IMR-90 (cell line): ENCODE results near the gene ASPN. TPM values are rescaled to one million over a fixed set of nuclear protein-coding genes. Genes with fewer than 3 reads are reported as not detected.

Source experiments
- ATAC-seq: fragments of 200-7000 bp; cut with Tn5 transposase; 2 replicates; pipeline ENCODE4 v1.9.1; 2020; ENCODE audit warnings: low read depth, mild to moderate bottlenecking, moderate library complexity
- BruUV-seq: library from RNA; stranded (reverse); fragments of 400-500 nt; replicated peaks from 2 replicates; lab custom pipeline; 2021; lab: Mats Ljungman, UMichigan
- CTCF ChIA-PET: fragments of 300-600 bp; formaldehyde crosslinking; extraction: SDS; loops from one replicate; lab custom pipeline; 2021; ENCODE audit warnings: antibody characterized with exemption; lab: Yijun Ruan, JAX
- POLR2A ChIA-PET: fragments of 300-600 bp; sonication (Branson Sonifier 250); formaldehyde crosslinking; loops from one replicate; lab custom pipeline; 2022; ENCODE audit warnings: antibody characterized with exemption; ENCODE audit not compliant: unreplicated experiment; lab: Charles Lee
- DNase-seq: peaks from one replicate; pipeline ENCODE4 v3.0.0; 2013
- H2AFZ ChIP-seq: replicated peaks from 2 replicates; pipeline ENCODE3; 2013; ENCODE audit warnings: low read length, mild to moderate bottlenecking; ENCODE audit not compliant: poor library complexity
- H2AK5ac ChIP-seq: 2 replicates; pipeline ENCODE4 v1.6.1; 2013; ENCODE audit warnings: low read depth, low read length, inconsistent platforms
- H2AK9ac ChIP-seq: replicated peaks from 2 replicates; pipeline ENCODE3; 2013; ENCODE audit warnings: mild to moderate bottlenecking, low read depth, low read length, moderate library complexity; ENCODE audit not compliant: poor library complexity
- H2BK120ac ChIP-seq: 2 replicates; pipeline ENCODE4 v1.6.1; 2013; ENCODE audit warnings: low read depth, low read length, inconsistent platforms
- H2BK15ac ChIP-seq: 3 replicates; pipeline ENCODE4 v1.6.1; 2013; ENCODE audit warnings: low read depth, low read length, inconsistent platforms
- H2BK20ac ChIP-seq: 2 replicates; pipeline ENCODE4 v1.6.1; 2013; ENCODE audit warnings: low read depth, mild to moderate bottlenecking, inconsistent platforms, low read length, moderate library complexity
- H2BK5ac ChIP-seq: 2 replicates; pipeline ENCODE4 v1.6.1; 2013; ENCODE audit warnings: mild to moderate bottlenecking, low read depth, low read length, inconsistent platforms; ENCODE audit not compliant: poor library complexity, severe bottlenecking
- H3K14ac ChIP-seq: replicated peaks from 2 replicates; pipeline ENCODE4 v1.6.1; 2013; ENCODE audit warnings: low read depth, low read length, inconsistent platforms
- H3K18ac ChIP-seq: 2 replicates; pipeline ENCODE4 v1.6.1; 2013; ENCODE audit warnings: low read depth, low read length, control low read depth
- H3K23ac ChIP-seq: 2 replicates; pipeline ENCODE4 v1.6.1; 2013; ENCODE audit warnings: low read depth, low read length, inconsistent platforms
- H3K27ac ChIP-seq: 2 replicates; pipeline ENCODE4 v1.5.1; 2013; ENCODE audit warnings: mild to moderate bottlenecking, control low read depth, low read length; ENCODE audit not compliant: insufficient read depth
- H3K27me3 ChIP-seq: 2 replicates; pipeline ENCODE4 v1.6.1; 2013; ENCODE audit warnings: low read length; ENCODE audit not compliant: control insufficient read depth, insufficient read depth
- H3K36me3 ChIP-seq: 2 replicates; pipeline ENCODE4 v1.6.1; 2013; ENCODE audit warnings: low read length, mixed read lengths; ENCODE audit not compliant: control insufficient read depth, insufficient read depth
- H3K4ac ChIP-seq: 2 replicates; pipeline ENCODE4 v1.6.1; 2013; ENCODE audit warnings: low read depth, low read length, inconsistent platforms
- H3K4me1 ChIP-seq: 2 replicates; pipeline ENCODE4 v1.6.1; 2013; ENCODE audit warnings: low read length, mixed read lengths; ENCODE audit not compliant: control insufficient read depth, insufficient read depth
- H3K4me2 ChIP-seq: 2 replicates; pipeline ENCODE4 v1.6.1; 2013; ENCODE audit warnings: low read depth, mild to moderate bottlenecking, control low read depth, low read length, moderate library complexity
- H3K4me3 ChIP-seq: 2 replicates; pipeline ENCODE4 v1.5.1; 2013; ENCODE audit warnings: low read depth, mild to moderate bottlenecking, control low read depth, low read length, moderate library complexity; ENCODE audit not compliant: insufficient read depth
- H3K56ac ChIP-seq: 2 replicates; pipeline ENCODE4 v1.6.1; 2013; ENCODE audit warnings: low read length, inconsistent platforms; ENCODE audit not compliant: insufficient read depth; ENCODE audit errors: extremely low read depth
- H3K79me1 ChIP-seq, 2 experiments: 2 replicates each; pipeline ENCODE4 v1.6.1; 2013; ENCODE audit warnings: low read length in 2 of 2, inconsistent platforms in 1 of 2, low read depth in 1 of 2
- H3K9ac ChIP-seq: 2 replicates; pipeline ENCODE4 v1.6.1; 2013; ENCODE audit warnings: low read depth, low read length, control low read depth
- H3K9me1 ChIP-seq: 2 replicates; pipeline ENCODE4 v1.6.1; 2013; ENCODE audit warnings: low read length, inconsistent platforms; ENCODE audit not compliant: insufficient read depth
- H3K9me3 ChIP-seq: 2 replicates; pipeline ENCODE4 v1.6.1; 2013; ENCODE audit warnings: low read length; ENCODE audit not compliant: control insufficient read depth, insufficient read depth
- H4K20me1 ChIP-seq: 2 replicates; pipeline ENCODE4 v1.6.1; 2013; ENCODE audit warnings: low read length, inconsistent platforms; ENCODE audit not compliant: insufficient read depth
- H4K5ac ChIP-seq: 2 replicates; pipeline ENCODE4 v1.6.1; 2013; ENCODE audit warnings: mild to moderate bottlenecking, low read depth, low read length, control low read depth
- H4K8ac ChIP-seq, 2 experiments: 2 replicates each; pipeline ENCODE4 v1.6.1; 2013; ENCODE audit warnings: low read depth in 2 of 2, low read length in 2 of 2, control low read depth in 1 of 2, inconsistent platforms in 1 of 2
- H4K91ac ChIP-seq: 2 replicates; pipeline ENCODE4 v1.6.1; 2013; ENCODE audit warnings: low read depth, low read length, inconsistent platforms; ENCODE audit not compliant: insufficient read depth
- POLR2A ChIP-seq: IDR thresholded peaks from 2 replicates; pipeline ENCODE4 v1.6.1; 2012; ENCODE audit warnings: mild to moderate bottlenecking, low read depth, low read length
- WGBS, 2 experiments: methylation state at CpG; one replicate each; pipeline versions ENCODE4 v1.1.5 to v1.1.7; 2013; ENCODE audit warnings: missing lambda C conversion rate in 2 of 2; ENCODE audit not compliant: insufficient read length in 1 of 2; ENCODE audit errors: extremely low coverage in 2 of 2; 5-methylcytosine and 5-hydroxymethylcytosine counted together
- dilution Hi-C: fragments of 300-500 bp; cut with HindIII; formaldehyde crosslinking; loops from one replicate; pipeline ENCODE4 v1.14.3; 2018; ENCODE audit warnings: low sequenced_read_pairs; ENCODE audit not compliant: unreplicated experiment
- in situ Hi-C: fragments of 300-500 bp; cut with MboI; formaldehyde crosslinking; loops from 3 replicates; pipeline ENCODE4 v1.14.3; 2019; ENCODE audit warnings: low sequenced_read_pairs, inconsistent platforms, mixed read lengths
- intact Hi-C: fragments of 100-400 bp; cut with micrococcal nuclease; formaldehyde crosslinking; loops from 2 replicates; pipeline ENCODE4 v1.10.0; 2022
- polyA plus RNA-seq, 3 experiments: library from polyadenylated mRNA; depleted of rRNA; stranded (reverse); fragments of >200 nt; gene quantifications; 2 replicates each; pipeline ENCODE4 v1.2.3, GENCODE V29; 2012; ENCODE audit warnings: low replicate concordance in 1 of 3
- total RNA-seq: library from RNA; depleted of rRNA; stranded (reverse); fragments of >200 nt; gene quantifications from 2 replicates; pipeline ENCODE4 v1.2.3, GENCODE V29; 2012

The ASPN gene
- total and polyA plus RNA-seq, 2 of the 4 experiments (the other 2 are of a cell fraction) = under 0.01 to 0.09 TPM

- Histone ChIP-seq H4K5ac (no peak overlapping the region), H3K4ac (no peak overlapping the region), H3K9me3 (no peaks in the 10 kb centered on the region), H3K4me1 (no peaks in the 10 kb centered on the region), H2BK15ac (no peak overlapping the region), H3K27ac (no peak overlapping the region), H4K8ac (no peak overlapping the region), H3K23ac (no peak overlapping the region), H3K9me1 (no peaks in the 10 kb centered on the region; the same call in 1 of the 2 replicates), H4K91ac (no peak overlapping the region), H3K4me3 (no peak overlapping the region), H3K4me2 (no peak overlapping the region), H3K56ac (no peak overlapping the region), H2BK20ac (no peak overlapping the region), H2AK5ac (no peak overlapping the region), H2BK120ac (no peak overlapping the region), H2AK9ac (no peak overlapping the region), H3K27me3 (no peaks in the 10 kb centered on the region), H3K79me1 (no peaks in the 10 kb centered on the region), H4K20me1 (no peaks in the 10 kb centered on the region), H2BK5ac (no peak overlapping the region), H3K18ac (no peak overlapping the region), H3K14ac (no peak overlapping the region), H2AFZ (no peak overlapping the region), H3K9ac (no peak overlapping the region), H3K36me3 (no peaks in the 10 kb centered on the region)
- intact Hi-C loops = no loop called here
- no TSS peak for BruUV-seq
- WGBS, 2 experiments = no CpG with 5 or more reads among the region's 1 CpG
- dilution Hi-C loops = no loop called here
- in situ Hi-C loops = no loop called here
- POLR2A ChIA-PET = no interaction called here
- ATAC-seq = no peak
- TF ChIP-seq POLR2A = no peak
- DNase-seq = no peak
- CTCF ChIA-PET = interaction anchor here (0.7 kb wide), 1 partner anchor 18 kb away, joined by 3 read pairs; no protein-coding TSS in a partner anchor
Measured at GRCh38 chr9:92528522-92528849, 46.2 kb upstream of the ASPN start.
